GM12878 (cell line): ENCODE measurements around the gene RGS19. TPM values are rescaled to one million over a fixed set of nuclear protein-coding genes. Genes with fewer than 3 reads are reported as not detected.

ENCODE experiments used
- ATAC-seq: fragments of 200-7000 bp; cut with Tn5 transposase; 3 replicates; pipeline ENCODE4 v1.9.1; 2020; ENCODE audit warnings: mild to moderate bottlenecking, moderate library complexity
- BruUV-seq: library from RNA; stranded (reverse); fragments of 400-500 nt; replicated peaks from 2 replicates; lab custom pipeline; 2021; lab: Mats Ljungman, UMichigan
- CTCF ChIA-PET: fragments of 300-600 bp; sonication (Branson Sonifier 250); formaldehyde crosslinking; extraction: SDS; loops from one replicate; lab custom pipeline; 2021; ENCODE audit warnings: inconsistent platforms; lab: Yijun Ruan, JAX
- POLR2A ChIA-PET: fragments of 350-600 bp; formaldehyde crosslinking; extraction: SDS; loops from one replicate; lab custom pipeline; 2021; ENCODE audit warnings: inconsistent platforms; lab: Charles Lee
- RAD21 ChIA-PET: fragments of 300-600 bp; sonication (Branson Sonifier 250); formaldehyde crosslinking; loops from one replicate; lab custom pipeline; 2023; ENCODE audit warnings: antibody characterized with exemption; ENCODE audit not compliant: unreplicated experiment; lab: Charles Lee
- SMC1A ChIA-PET: fragments of 300-600 bp; sonication (Branson Sonifier 250); formaldehyde crosslinking; loops from one replicate; lab custom pipeline; 2023; ENCODE audit not compliant: unreplicated experiment, uncharacterized antibody; lab: Charles Lee
- DNase-seq: peaks from one replicate; pipeline ENCODE4 v3.0.0-alpha.2; 2011; ENCODE audit warnings: low read depth, low spot score
- FAIRE-seq: peaks from 3 replicates; lab custom pipeline; 2011; peaks lifted over from hg19 to GRCh38; lab: Jason Lieb, UNC
- H2AFZ ChIP-seq: 2 replicates; pipeline ENCODE4 v1.6.0; 2011; ENCODE audit warnings: low read depth, low read length, control low read depth; ENCODE audit not compliant: control insufficient read depth
- H3K27ac ChIP-seq: 2 replicates; pipeline ENCODE4 v1.5.1; 2011; ENCODE audit warnings: control low read depth; ENCODE audit not compliant: control insufficient read depth, insufficient read depth
- H3K27me3 ChIP-seq, 2 experiments: replicated peaks in 1 of 2; 2 replicates each; pipeline versions ENCODE4 v1.6.0 to v1.6.1; 2011; ENCODE audit warnings: low read length in 1 of 2; ENCODE audit not compliant: control insufficient read depth in 2 of 2, insufficient read depth in 2 of 2
- H3K36me3 ChIP-seq, 2 experiments: 2 replicates each; pipeline ENCODE4 v1.5.1; 2011; ENCODE audit warnings: low read length in 1 of 2; ENCODE audit not compliant: control insufficient read depth in 2 of 2, insufficient read depth in 2 of 2
- H3K4me1 ChIP-seq: 2 replicates; pipeline ENCODE4 v1.6.1; 2011; ENCODE audit warnings: mild to moderate bottlenecking, low read length, moderate library complexity, mixed read lengths; ENCODE audit not compliant: control insufficient read depth, insufficient read depth
- H3K4me2 ChIP-seq: 2 replicates; pipeline ENCODE4 v1.6.0; 2011; ENCODE audit warnings: control low read depth; ENCODE audit not compliant: control insufficient read depth, insufficient read depth
- H3K4me3 ChIP-seq: fragments of 200-600 bp; sonication (generic); 2 replicates; pipeline ENCODE4 v1.5.1; 2016
- H3K79me2 ChIP-seq: 2 replicates; pipeline ENCODE4 v1.6.0; 2011; ENCODE audit warnings: low read length; ENCODE audit not compliant: control insufficient read depth, insufficient read depth
- H3K9ac ChIP-seq: 2 replicates; pipeline ENCODE4 v1.8.0; 2011; ENCODE audit warnings: low read length, control low read depth, mixed read lengths; ENCODE audit not compliant: control insufficient read depth, insufficient read depth
- H3K9me3 ChIP-seq: replicated peaks from 3 replicates; pipeline ENCODE4 v1.5.1; 2011; ENCODE audit warnings: mild to moderate bottlenecking, low read length; ENCODE audit not compliant: control insufficient read depth, insufficient read depth
- H4K20me1 ChIP-seq: 2 replicates; pipeline ENCODE4 v1.6.0; 2011; ENCODE audit not compliant: control insufficient read depth, insufficient read depth
- CHD4 ChIP-seq: fragments of 200-600 bp; sonication (generic); IDR thresholded peaks from 2 replicates; pipeline ENCODE4 v1.6.1; 2016; ENCODE audit warnings: mild to moderate bottlenecking
- CREM ChIP-seq: IDR thresholded peaks from 2 replicates; pipeline ENCODE4 v1.6.1; 2014; ENCODE audit warnings: antibody characterized with exemption, low read depth
- DPF2 ChIP-seq: fragments of 450-650 bp; IDR thresholded peaks from 2 replicates; pipeline ENCODE4 v1.6.1; 2017; ENCODE audit warnings: mild to moderate bottlenecking
- HDGF ChIP-seq: fragments of 450-650 bp; IDR thresholded peaks from 2 replicates; pipeline ENCODE4 v1.6.1; 2016; ENCODE audit warnings: antibody characterized with exemption
- HSF1 ChIP-seq: fragments of 150-350 bp; IDR thresholded peaks from 2 replicates; pipeline ENCODE4 v1.6.1; 2014; ENCODE audit warnings: mild to moderate bottlenecking, low read depth, low read length
- IKZF1 ChIP-seq: fragments of 450-650 bp; conservative IDR thresholded peaks from 2 replicates; pipeline ENCODE4 v1.6.1; 2017; ENCODE audit warnings: antibody characterized with exemption, mild to moderate bottlenecking
- KDM1A ChIP-seq: fragments of 200-600 bp; sonication (generic); IDR thresholded peaks from 2 replicates; pipeline ENCODE4 v1.6.1; 2016; ENCODE audit warnings: borderline replicate concordance
- POLR2AphosphoS2 ChIP-seq: IDR thresholded peaks from 2 replicates; pipeline ENCODE4 v1.6.1; 2011; ENCODE audit warnings: low read depth, mild to moderate bottlenecking, low read length, improper control_type of control experiment, moderate library complexity
- SRF ChIP-seq, 2 experiments: IDR thresholded peaks; 2 replicates each; pipeline ENCODE4 v1.6.1; 2011; ENCODE audit warnings: low read depth in 2 of 2, low read length in 2 of 2, mild to moderate bottlenecking in 1 of 2, moderate library complexity in 1 of 2
- TARDBP ChIP-seq: IDR thresholded peaks from 2 replicates; pipeline ENCODE4 v1.6.1; 2016; ENCODE audit warnings: borderline replicate concordance
- ZNF687 ChIP-seq: fragments of 450-650 bp; IDR thresholded peaks from 2 replicates; pipeline ENCODE4 v1.6.1; 2017; ENCODE audit warnings: mild to moderate bottlenecking, moderate library complexity
- WGBS: methylation state at CpG from one replicate; pipeline ENCODE4 v1.1.6; 2016; ENCODE audit warnings: low lambda C conversion rate; ENCODE audit not compliant: insufficient replicate concordance, insufficient coverage; ENCODE audit errors: missing lambda C conversion rate; 5-methylcytosine and 5-hydroxymethylcytosine counted together
- in situ Hi-C: fragments of 300-500 bp; cut with MboI; formaldehyde crosslinking; loops from 9 replicates; pipeline ENCODE4 v1.14.3; 2018; ENCODE audit warnings: mixed read lengths
- intact Hi-C: fragments of 100-400 bp; cut with micrococcal nuclease; formaldehyde crosslinking; loops from one replicate; pipeline ENCODE4 v1.14.2; 2022; ENCODE audit not compliant: unreplicated experiment
- polyA plus RNA-seq, 11 experiments: library from polyadenylated mRNA; depleted of rRNA in 4 of 11; unstranded in 6 of 11; stranded (reverse) in 5 of 11; fragments of >200 nt; fragmentation: Nextera tagmentation in 4 of 11; fragmentation: Illumina TruSeq in 1 of 11; extraction: Ambion mirVana in 4 of 11; extraction: Trizol in 1 of 11; gene quantifications; 1 replicate in 1 of 11; 2 replicates in 10 of 11; pipeline versions ENCODE4 v1.2.1 to v1.2.3, GENCODE V29; 2011 to 2016; ENCODE audit warnings: inconsistent platforms in 2 of 11, missing spikeins in 2 of 11, low read depth in 1 of 11
- total RNA-seq, 4 experiments: library from RNA; depleted of rRNA in 3 of 4; stranded (reverse); fragments of >200 nt in 3 of 4; fragmentation: Illumina TruSeq in 1 of 4; extraction: Trizol in 1 of 4; gene quantifications; 2 replicates each; pipeline versions ENCODE4 v1.2.1 to v1.2.3, GENCODE V29; 2013 to 2021
- TF ChIP-seq, protein P1 (sequence below): fragments of 450-650 bp; IDR thresholded peaks from 2 replicates; pipeline ENCODE4 v1.6.1; 2017; ENCODE audit warnings: antibody characterized with exemption, mild to moderate bottlenecking, moderate library complexity
- TF ChIP-seq, protein P2 (sequence below): fragments of 450-650 bp; IDR thresholded peaks from 2 replicates; pipeline ENCODE4 v1.6.1; 2017; ENCODE audit warnings: mild to moderate bottlenecking, low read depth, inconsistent platforms; ENCODE audit not compliant: poor library complexity, severe bottlenecking

Gene RGS19
- total and polyA plus RNA-seq, 10 of the 15 experiments (the other 5 are each of a cell fraction or from before 2014, with no cell fraction given), result 0.82 to 62.4 (median 39.8) TPM

DNA sequence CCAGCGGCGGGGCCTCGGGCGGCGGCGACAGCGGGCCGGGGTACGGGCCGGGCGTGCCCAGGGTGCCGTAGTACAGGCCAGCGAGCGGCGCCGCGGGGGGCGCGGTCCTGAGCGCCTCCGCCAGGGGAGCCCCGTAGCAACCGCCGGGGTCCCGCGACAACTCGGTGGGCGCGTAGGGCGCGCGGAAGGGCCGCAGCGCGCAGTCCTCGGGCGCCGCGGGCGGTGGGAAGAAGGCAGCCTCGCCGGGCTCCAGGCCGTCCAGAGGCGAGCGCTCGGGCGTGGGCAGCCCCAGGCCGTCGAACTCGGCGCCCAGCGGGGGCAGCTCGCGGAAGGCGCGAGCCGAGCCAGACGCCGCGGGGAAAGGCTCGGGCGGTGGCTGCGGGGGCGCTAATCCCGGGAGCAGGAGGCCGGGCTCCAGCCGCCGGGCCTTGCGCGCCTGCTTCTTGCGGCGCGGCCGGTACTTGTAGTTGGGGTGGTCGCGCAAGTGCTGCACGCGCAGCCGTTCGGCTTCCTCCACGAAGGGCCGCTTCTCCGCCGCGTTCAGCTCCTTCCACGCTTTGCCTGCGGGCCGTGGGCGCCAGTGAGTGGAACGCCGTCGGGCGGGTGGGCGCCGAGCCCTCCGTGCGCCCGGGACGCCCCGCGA is 30.8 kb downstream of the RGS19 start:
- WGBS, result 85% methylated on average over 60 of the region's 101 CpGs
- TF ChIP-seq SRF (IDR thresholded peaks at IDR 0.05; ENCODE audit: low read depth in 2 of 2, low read length in 2 of 2) (no peak), TARDBP (no peak), HSF1 (no peak), CREM (no peak), ZNF687 (no peak; the same call in 1 of the 2 replicates), CHD4 (no peak), IKZF1 (peak; percentile 68), HDGF (no peak), KDM1A (no peak), DPF2 (0 out of 2 replicates have a peak, but pooled peaks have one; percentile 45), POLR2AphosphoS2 (no peak)
- TF ChIP-seq, protein P1, sequence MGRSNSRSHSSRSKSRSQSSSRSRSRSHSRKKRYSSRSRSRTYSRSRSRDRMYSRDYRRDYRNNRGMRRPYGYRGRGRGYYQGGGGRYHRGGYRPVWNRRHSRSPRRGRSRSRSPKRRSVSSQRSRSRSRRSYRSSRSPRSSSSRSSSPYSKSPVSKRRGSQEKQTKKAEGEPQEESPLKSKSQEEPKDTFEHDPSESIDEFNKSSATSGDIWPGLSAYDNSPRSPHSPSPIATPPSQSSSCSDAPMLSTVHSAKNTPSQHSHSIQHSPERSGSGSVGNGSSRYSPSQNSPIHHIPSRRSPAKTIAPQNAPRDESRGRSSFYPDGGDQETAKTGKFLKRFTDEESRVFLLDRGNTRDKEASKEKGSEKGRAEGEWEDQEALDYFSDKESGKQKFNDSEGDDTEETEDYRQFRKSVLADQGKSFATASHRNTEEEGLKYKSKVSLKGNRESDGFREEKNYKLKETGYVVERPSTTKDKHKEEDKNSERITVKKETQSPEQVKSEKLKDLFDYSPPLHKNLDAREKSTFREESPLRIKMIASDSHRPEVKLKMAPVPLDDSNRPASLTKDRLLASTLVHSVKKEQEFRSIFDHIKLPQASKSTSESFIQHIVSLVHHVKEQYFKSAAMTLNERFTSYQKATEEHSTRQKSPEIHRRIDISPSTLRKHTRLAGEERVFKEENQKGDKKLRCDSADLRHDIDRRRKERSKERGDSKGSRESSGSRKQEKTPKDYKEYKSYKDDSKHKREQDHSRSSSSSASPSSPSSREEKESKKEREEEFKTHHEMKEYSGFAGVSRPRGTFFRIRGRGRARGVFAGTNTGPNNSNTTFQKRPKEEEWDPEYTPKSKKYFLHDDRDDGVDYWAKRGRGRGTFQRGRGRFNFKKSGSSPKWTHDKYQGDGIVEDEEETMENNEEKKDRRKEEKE, result no peak
- TF ChIP-seq, protein P2, sequence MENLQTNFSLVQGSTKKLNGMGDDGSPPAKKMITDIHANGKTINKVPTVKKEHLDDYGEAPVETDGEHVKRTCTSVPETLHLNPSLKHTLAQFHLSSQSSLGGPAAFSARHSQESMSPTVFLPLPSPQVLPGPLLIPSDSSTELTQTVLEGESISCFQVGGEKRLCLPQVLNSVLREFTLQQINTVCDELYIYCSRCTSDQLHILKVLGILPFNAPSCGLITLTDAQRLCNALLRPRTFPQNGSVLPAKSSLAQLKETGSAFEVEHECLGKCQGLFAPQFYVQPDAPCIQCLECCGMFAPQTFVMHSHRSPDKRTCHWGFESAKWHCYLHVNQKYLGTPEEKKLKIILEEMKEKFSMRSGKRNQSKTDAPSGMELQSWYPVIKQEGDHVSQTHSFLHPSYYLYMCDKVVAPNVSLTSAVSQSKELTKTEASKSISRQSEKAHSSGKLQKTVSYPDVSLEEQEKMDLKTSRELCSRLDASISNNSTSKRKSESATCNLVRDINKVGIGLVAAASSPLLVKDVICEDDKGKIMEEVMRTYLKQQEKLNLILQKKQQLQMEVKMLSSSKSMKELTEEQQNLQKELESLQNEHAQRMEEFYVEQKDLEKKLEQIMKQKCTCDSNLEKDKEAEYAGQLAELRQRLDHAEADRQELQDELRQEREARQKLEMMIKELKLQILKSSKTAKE, result no peak

More for the DNA sequence above, 30.8 kb downstream of the RGS19 start:
- no TSS peak for BruUV-seq
- Histone ChIP-seq H2AFZ (no peak overlapping the region), H3K27ac (no peak overlapping the region), H3K9me3 (no peaks in the 10 kb centered on the region), H3K27me3 (peaks cover 4 to 14% of the 10 kb centered on the region in 2 experiments; a peak in 3 of 4 replicates), H3K4me1 (no peaks in the 10 kb centered on the region), H4K20me1 (no peaks in the 10 kb centered on the region), H3K36me3 (no peaks in the 10 kb centered on the region), H3K4me2 (0 out of 2 replicates have a peak overlapping the region, but pooled peaks have one; percentile 9), H3K79me2 (no peaks in the 10 kb centered on the region), H3K9ac (no peak overlapping the region), H3K4me3 (no peak overlapping the region)
- intact Hi-C loops, result no loop called here
- in situ Hi-C loops, result no loop called here
- POLR2A ChIA-PET, result no interaction called here
- SMC1A ChIA-PET, result no interaction called here
- FAIRE-seq (no peak), DNase-seq (no peak), ATAC-seq (peak; percentile 17)
- RAD21 ChIA-PET, result no interaction called here
- CTCF ChIA-PET, result no interaction called here
